Measurements from ENCODE around the gene DCC.

DNA sequence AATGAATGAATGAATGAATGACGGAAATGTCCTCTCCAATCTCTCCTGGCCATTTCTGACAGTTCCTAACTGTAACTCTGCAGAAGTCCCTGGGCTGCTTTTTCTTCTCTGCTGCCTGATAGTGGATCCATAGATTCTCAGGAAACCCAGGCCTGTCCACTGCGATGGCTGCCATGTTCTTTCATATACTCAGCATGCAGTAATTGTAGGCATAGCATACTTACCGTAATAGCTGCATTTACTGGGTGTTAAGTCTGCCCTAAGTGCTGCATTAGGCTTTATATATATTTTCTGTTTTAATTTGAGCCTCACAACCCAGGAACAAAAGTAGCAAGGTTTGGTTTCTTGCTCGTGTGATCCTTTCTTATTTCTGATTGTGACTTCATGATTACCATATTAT is 122.9 kb downstream of the DCC start:
- TF ChIP-seq EZH2 (IDR thresholded peaks at IDR 0.05) (no peak), POLR2AphosphoS5 (IDR thresholded peaks at IDR 0.05; ENCODE audit: borderline replicate concordance, low read depth, low read length) (no peak), FOXP2 (optimal IDR thresholded peaks at IDR 0.05; ENCODE audit: control extremely low read depth, extremely low read length, insufficient read depth) (no peak)

Measured in SK-N-MC (cell line).